22Rv1 (cell line): ENCODE data around the gene TEX26.

Source experiments
- H3K27ac ChIP-seq: fragments of 450-650 bp; 2 replicates; pipeline ENCODE4 v1.5.1; 2017
- CTCF ChIP-seq: fragments of 450-650 bp; IDR thresholded peaks from 2 replicates; pipeline ENCODE4 v1.5.1; 2017; ENCODE audit warnings: mild to moderate bottlenecking
- ZFX ChIP-seq: fragments of 450-650 bp; IDR thresholded peaks from 2 replicates; pipeline ENCODE4 v1.6.1; 2017; ENCODE audit warnings: antibody characterized with exemption, borderline replicate concordance

Gene TEX26

GRCh38 chr13:30991184-30991583 is 58.7 kb downstream of the TEX26 start:
- TF ChIP-seq CTCF (no peak), ZFX (no peak)

GRCh38 chr13:30991922-30992321 is 59.5 kb downstream of the TEX26 start:
- H3K27ac ChIP-seq: no peak overlapping the region
- no peak for TF ChIP-seq CTCF
- TF ChIP-seq ZFX: no peak

More at GRCh38 chr13:30991184-30991583, 58.7 kb downstream of the TEX26 start:
- H3K27ac ChIP-seq: no peak overlapping the region

GRCh38 chr13:30995331-30995730 is 62.9 kb downstream of the TEX26 start:
- H3K27ac ChIP-seq: no peak overlapping the region
- TF ChIP-seq ZFX (no peak), CTCF (no peak)

GRCh38 chr13:30997697-30998096 is 65.2 kb downstream of the TEX26 start:
- H3K27ac ChIP-seq: no peak overlapping the region

GRCh38 chr13:30998136-30999088 is 66.0 kb downstream of the TEX26 start:
- TF ChIP-seq ZFX (no peak), CTCF (no peak)
- no peak overlapping the region for H3K27ac ChIP-seq

More at GRCh38 chr13:30997697-30998096, 65.2 kb downstream of the TEX26 start:
- TF ChIP-seq CTCF (no peak), ZFX (no peak)

GRCh38 chr13:31000889-31001288 is 68.4 kb downstream of the TEX26 start:
- TF ChIP-seq ZFX: no peak
- TF ChIP-seq CTCF: no peak
- H3K27ac ChIP-seq: no peak overlapping the region

- no peak overlapping the region for H3K27ac ChIP-seq
- TF ChIP-seq ZFX (no peak), CTCF (no peak)
These were observed 69.2 kb downstream of the TEX26 start for GRCh38 chr13:31001647-31002046.
